CD4-positive, alpha-beta memory T cell (primary cell): ENCODE results near the gene ATN1. TPM values are rescaled to one million over a fixed set of nuclear protein-coding genes. Genes with fewer than 3 reads are reported as not detected.
"Not testable (repeated sequence)": the region's sequence is repeated elsewhere in the genome, so short reads cannot be mapped to it uniquely, and the experiment has no call there.

Source experiments
- CTCF ChIA-PET: fragments of 350-600 bp; sonication (Branson Sonifier 250); formaldehyde crosslinking; loops from one replicate; lab custom pipeline; 2021; ENCODE audit warnings: inconsistent platforms; ENCODE audit not compliant: partially characterized antibody; lab: Charles Lee
- POLR2A ChIA-PET: fragments of 350-600 bp; sonication (Branson Sonifier 250); formaldehyde crosslinking; loops from one replicate; lab custom pipeline; 2021; ENCODE audit not compliant: partially characterized antibody; lab: Charles Lee
- DNase-seq, 5 donors: peaks; one replicate each; pipeline versions ENCODE4 v3.0.0 to v3.0.0-alpha.2; 2020 to 2022; ENCODE audit warnings: mixed read lengths in 1 of 5
- H3K27ac ChIP-seq: one replicate; pipeline ENCODE4 v1.7.0; 2013; ENCODE audit warnings: low read depth, low read length
- H3K27me3 ChIP-seq: 2 replicates; pipeline ENCODE4 v1.7.0; 2013; ENCODE audit warnings: mild to moderate bottlenecking, low read length, moderate library complexity; ENCODE audit not compliant: insufficient read depth
- H3K36me3 ChIP-seq: 2 replicates; pipeline ENCODE4 v1.7.0; 2013; ENCODE audit warnings: mild to moderate bottlenecking, low read length, moderate library complexity; ENCODE audit not compliant: insufficient read depth
- H3K4me1 ChIP-seq: 2 replicates; pipeline ENCODE4 v1.7.0; 2013; ENCODE audit warnings: mild to moderate bottlenecking, low read length, moderate library complexity; ENCODE audit not compliant: insufficient read depth
- H3K4me3 ChIP-seq, 2 donors: one replicate each; pipeline ENCODE4 v1.7.0; 2013; ENCODE audit warnings: low read length in 2 of 2, mild to moderate bottlenecking in 1 of 2
- H3K9me3 ChIP-seq, 2 donors: one replicate each; pipeline ENCODE4 v1.7.0; 2013; ENCODE audit warnings: low read length in 2 of 2, control low read depth in 1 of 2; ENCODE audit not compliant: control insufficient read depth in 1 of 2
- H3K27ac Mint-ChIP-seq, 7 donors: one replicate each; pipeline ENCODE4 v1.8.0; 2020 to 2021; ENCODE audit warnings: mixed read lengths in 7 of 7, mild to moderate bottlenecking in 6 of 7, inconsistent platforms in 3 of 7, moderate library complexity in 3 of 7
- H3K27me3 Mint-ChIP-seq, 2 donors: one replicate each; pipeline ENCODE4 v1.8.0; 2020 to 2021; ENCODE audit warnings: mixed read lengths in 2 of 2
- H3K36me3 Mint-ChIP-seq, 2 donors: one replicate each; pipeline ENCODE4 v1.8.0; 2020 to 2021; ENCODE audit warnings: mixed read lengths in 2 of 2, inconsistent platforms in 1 of 2, mild to moderate bottlenecking in 1 of 2
- H3K4me1 Mint-ChIP-seq, 4 donors: one replicate each; pipeline ENCODE4 v1.8.0; 2020 to 2021; ENCODE audit warnings: mixed read lengths in 4 of 4, mild to moderate bottlenecking in 1 of 4
- H3K4me3 Mint-ChIP-seq, 8 donors: one replicate each; pipeline ENCODE4 v1.8.0; 2020 to 2021; ENCODE audit warnings: mixed read lengths in 8 of 8, mild to moderate bottlenecking in 7 of 8, moderate library complexity in 6 of 8, inconsistent platforms in 3 of 8
- H3K9me3 Mint-ChIP-seq, 8 donors: one replicate each; pipeline ENCODE4 v1.8.0; 2020 to 2021; ENCODE audit warnings: mixed read lengths in 8 of 8, mild to moderate bottlenecking in 5 of 8, inconsistent platforms in 3 of 8, moderate library complexity in 1 of 8
- intact Hi-C: fragments of 100-400 bp; cut with micrococcal nuclease; formaldehyde crosslinking; loops from one replicate; pipeline ENCODE4 v1.15.1; 2023
- polyA plus RNA-seq, 2 donors: library from polyadenylated mRNA; unstranded; fragments of 300-500 nt; fragmentation: Illumina TruSeq; gene quantifications; one replicate each; pipeline ENCODE4 v1.2.3, GENCODE V29; 2021
- total RNA-seq, 2 experiments: library from RNA; stranded (reverse); gene quantifications; one replicate each; pipeline ENCODE4 v1.2.3, GENCODE V29; 2021

ATN1 gene, protein sequence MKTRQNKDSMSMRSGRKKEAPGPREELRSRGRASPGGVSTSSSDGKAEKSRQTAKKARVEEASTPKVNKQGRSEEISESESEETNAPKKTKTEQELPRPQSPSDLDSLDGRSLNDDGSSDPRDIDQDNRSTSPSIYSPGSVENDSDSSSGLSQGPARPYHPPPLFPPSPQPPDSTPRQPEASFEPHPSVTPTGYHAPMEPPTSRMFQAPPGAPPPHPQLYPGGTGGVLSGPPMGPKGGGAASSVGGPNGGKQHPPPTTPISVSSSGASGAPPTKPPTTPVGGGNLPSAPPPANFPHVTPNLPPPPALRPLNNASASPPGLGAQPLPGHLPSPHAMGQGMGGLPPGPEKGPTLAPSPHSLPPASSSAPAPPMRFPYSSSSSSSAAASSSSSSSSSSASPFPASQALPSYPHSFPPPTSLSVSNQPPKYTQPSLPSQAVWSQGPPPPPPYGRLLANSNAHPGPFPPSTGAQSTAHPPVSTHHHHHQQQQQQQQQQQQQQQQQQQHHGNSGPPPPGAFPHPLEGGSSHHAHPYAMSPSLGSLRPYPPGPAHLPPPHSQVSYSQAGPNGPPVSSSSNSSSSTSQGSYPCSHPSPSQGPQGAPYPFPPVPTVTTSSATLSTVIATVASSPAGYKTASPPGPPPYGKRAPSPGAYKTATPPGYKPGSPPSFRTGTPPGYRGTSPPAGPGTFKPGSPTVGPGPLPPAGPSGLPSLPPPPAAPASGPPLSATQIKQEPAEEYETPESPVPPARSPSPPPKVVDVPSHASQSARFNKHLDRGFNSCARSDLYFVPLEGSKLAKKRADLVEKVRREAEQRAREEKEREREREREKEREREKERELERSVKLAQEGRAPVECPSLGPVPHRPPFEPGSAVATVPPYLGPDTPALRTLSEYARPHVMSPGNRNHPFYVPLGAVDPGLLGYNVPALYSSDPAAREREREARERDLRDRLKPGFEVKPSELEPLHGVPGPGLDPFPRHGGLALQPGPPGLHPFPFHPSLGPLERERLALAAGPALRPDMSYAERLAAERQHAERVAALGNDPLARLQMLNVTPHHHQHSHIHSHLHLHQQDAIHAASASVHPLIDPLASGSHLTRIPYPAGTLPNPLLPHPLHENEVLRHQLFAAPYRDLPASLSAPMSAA (N-terminal part only)
- total RNA-seq: 10 to 100 TPM; 32.2 to 33.0 TPM
- 1 to 10 TPM in 1 of 2 donors, under 1 TPM in 1; 0.16 to 1.1 TPM for polyA plus RNA-seq

DNA sequence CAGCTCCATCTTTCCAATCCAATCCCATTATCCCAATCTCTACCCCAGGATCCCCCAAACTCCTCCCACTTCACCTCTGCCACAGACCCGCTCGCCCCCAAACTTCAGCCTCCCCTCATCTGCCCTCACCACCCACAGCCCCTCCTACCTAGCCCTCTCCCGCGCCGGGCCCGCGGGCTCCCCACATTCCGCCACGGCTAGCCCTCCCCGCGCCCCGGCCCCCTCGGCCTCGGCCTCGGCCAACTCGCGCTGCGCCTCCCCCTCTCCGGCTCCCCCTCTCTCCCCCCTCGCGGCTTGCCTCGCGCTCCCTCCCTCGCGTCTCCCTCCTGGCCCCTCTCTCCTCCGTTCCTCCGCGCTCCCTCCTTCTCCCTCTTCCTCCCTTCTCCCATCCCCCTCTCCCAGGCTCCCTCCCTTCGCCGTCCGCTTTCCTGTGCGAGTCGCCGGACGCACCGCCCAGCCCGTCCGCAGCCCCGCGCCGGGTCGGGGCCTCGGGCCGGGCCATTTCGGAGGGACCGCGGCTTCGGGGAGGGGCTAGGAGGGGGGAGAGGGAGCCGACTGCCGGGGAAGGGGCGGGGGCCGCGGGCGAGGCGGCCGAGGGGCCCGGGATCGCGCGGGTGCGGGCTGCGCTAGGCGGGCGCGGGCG, at the start of gene ATN1:
Gene ATN1, plus strand, starts transcription at position 581 of the 643 bp plus-strand sequence. CDS start 6,043 bp downstream, outside the sequence.
- peaks cover 31 to 57% (median 43%) of the 10 kb centered on the region in 4 donors for H3K4me1 Mint-ChIP-seq
- H3K36me3 Mint-ChIP-seq: peaks cover 5 to 20% of the 10 kb centered on the region in 2 donors
- Histone ChIP-seq H3K27me3 (no peaks in the 10 kb centered on the region), H3K9me3 (no peaks in the 10 kb centered on the region), H3K4me3 (peak within 1 kb of the TSS; percentile 57 to 65), H3K27ac (peak within 1 kb of the TSS; percentile 67), H3K36me3 (no peaks in the 10 kb centered on the region), H3K4me1 (peaks cover 43% of the 10 kb centered on the region)
- CTCF ChIA-PET: interaction anchor here (0.9 to 6.4 kb wide), 9 partner anchors 10 to 185 kb away, joined by 3 to 77 read pairs (median 5); partner anchors contain the start of genes C12orf57, LPCAT3 and RNU7-1
- POLR2A ChIA-PET: interaction anchor here (0.6 to 17.5 kb wide), 11 partner anchors 9 to 238 kb away, joined by 3 to 280 read pairs (median 11); partner anchors contain the start of genes C12orf57, C1RL, ENO2 and PTPN6
- H3K27ac Mint-ChIP-seq: peak within 1 kb of the TSS; percentile 91 to 97 (median 94)
- intact Hi-C loops: no loop called here
- H3K4me3 Mint-ChIP-seq: peak within 1 kb of the TSS; percentile 88 to 94 (median 90)
- H3K27me3 Mint-ChIP-seq: no peaks in the 10 kb centered on the region
- DNase-seq: peak; percentile 37 to 65 (median 45)
- no peaks in the 10 kb centered on the region for H3K9me3 Mint-ChIP-seq

DNA sequence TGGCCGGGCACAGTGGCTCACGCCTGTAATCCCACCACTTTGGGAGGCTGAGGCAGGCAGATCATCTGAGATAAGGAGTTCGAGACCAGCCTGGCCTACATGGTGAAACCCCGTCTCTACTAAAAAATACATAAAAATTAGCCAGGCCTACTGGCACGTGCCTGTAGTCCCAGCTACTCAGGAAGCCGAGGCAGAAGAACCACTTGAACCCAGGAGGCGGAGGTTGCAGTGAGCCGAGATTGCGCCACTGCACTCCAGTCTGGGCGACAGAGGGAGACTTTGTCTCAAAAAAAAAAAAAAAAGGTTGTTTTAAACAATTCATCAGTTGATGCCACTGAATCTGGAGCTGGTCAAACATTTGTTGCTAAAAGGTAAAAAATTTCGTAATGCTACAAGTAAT, 47.9 kb upstream of the ATN1 start:
- H3K36me3 Mint-ChIP-seq, H3K36me3 ChIP-seq, H3K27me3 Mint-ChIP-seq, DNase-seq, H3K27ac Mint-ChIP-seq, H3K27me3 ChIP-seq, H3K27ac ChIP-seq, H3K4me1 Mint-ChIP-seq, intact Hi-C loops, H3K4me3 ChIP-seq, H3K4me1 ChIP-seq, H3K9me3 Mint-ChIP-seq, H3K9me3 ChIP-seq, H3K4me3 Mint-ChIP-seq: not testable (repeated sequence)
- CTCF ChIA-PET: interaction anchor here (3.0 kb wide), 1 partner anchor 12 kb away, joined by 15 read pairs; no protein-coding TSS in a partner anchor
- POLR2A ChIA-PET: interaction anchor here (1.4 kb wide), 1 partner anchor 11 kb away, joined by 3 read pairs; no protein-coding TSS in a partner anchor

DNA sequence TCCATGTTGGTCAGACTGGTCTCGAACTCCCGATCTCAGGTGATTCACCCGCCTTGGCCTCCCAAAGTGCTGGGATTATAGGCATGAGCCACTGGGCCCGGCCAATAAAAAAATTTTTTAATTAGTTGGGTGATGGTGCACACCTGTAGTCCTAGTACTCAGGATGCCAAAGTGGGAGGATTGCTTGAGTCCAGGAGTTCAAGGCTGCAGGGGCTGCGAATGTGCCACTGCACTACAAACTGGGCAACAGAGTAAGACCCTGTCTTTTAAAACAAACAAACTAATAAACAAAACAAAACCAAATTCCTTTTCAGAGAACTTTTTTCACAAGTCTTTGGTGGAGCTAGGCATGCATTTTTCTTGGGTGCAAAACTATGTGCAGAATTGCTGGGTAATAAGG, 44.5 kb upstream of the ATN1 start:
- CTCF ChIA-PET: interaction anchor here (3.8 kb wide), 1 partner anchor 11 kb away, joined by 26 read pairs; the partner anchor contains the start of gene SPSB2
- Mint-ChIP-seq H3K27ac (no peak overlapping the region), H3K36me3 (peaks cover 0 to 9% of the 10 kb centered on the region in 2 donors), H3K4me3 (no peak overlapping the region), H3K27me3 (no peaks in the 10 kb centered on the region), H3K4me1 (no peaks in the 10 kb centered on the region), H3K9me3 (no peaks in the 10 kb centered on the region)
- Histone ChIP-seq H3K4me3 (no peak overlapping the region), H3K4me1 (no peaks in the 10 kb centered on the region), H3K27me3 (no peaks in the 10 kb centered on the region), H3K27ac (no peak overlapping the region), H3K9me3 (no peaks in the 10 kb centered on the region), H3K36me3 (no peaks in the 10 kb centered on the region)
- no peak for DNase-seq
- POLR2A ChIA-PET: interaction anchor here (1.8 to 5.3 kb wide), 2 partner anchors 8 to 10 kb away, joined by 11 to 33 read pairs; partner anchors contain the start of gene SPSB2
- intact Hi-C loops: no loop called here

DNA sequence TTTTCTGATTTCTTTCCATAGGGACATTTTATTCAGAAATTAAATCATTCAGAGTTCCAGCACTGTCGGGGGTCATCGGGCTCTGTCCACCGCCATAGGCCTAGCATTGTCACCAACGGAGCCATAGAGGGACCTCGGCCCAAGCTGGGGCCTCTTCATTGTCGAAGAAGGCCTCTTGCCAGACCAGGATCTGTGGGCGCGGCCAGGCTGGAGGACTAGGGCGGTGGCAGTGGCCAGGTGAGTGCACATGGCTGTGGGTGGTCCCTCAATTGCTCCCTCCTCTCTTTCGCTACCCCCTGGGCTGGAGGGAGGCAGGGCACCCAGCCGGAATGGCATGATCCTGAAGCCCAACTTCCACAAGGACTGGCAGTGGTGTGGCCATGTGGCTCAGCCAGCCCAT, 44.1 kb upstream of the ATN1 start:
- Mint-ChIP-seq H3K27ac (no peak overlapping the region), H3K9me3 (no peaks in the 10 kb centered on the region), H3K4me3 (no peak overlapping the region), H3K36me3 (peaks cover 0 to 9% of the 10 kb centered on the region in 2 donors), H3K27me3 (no peaks in the 10 kb centered on the region), H3K4me1 (no peaks in the 10 kb centered on the region)
- no peak overlapping the region for H3K4me3 ChIP-seq
- ChIA-PET POLR2A (interaction anchor here (5.3 kb wide), 1 partner anchor 10 kb away, joined by 33 read pairs; the partner anchor contains the start of gene SPSB2), CTCF (interaction anchor here (3.8 kb wide), 1 partner anchor 11 kb away, joined by 26 read pairs; the partner anchor contains the start of gene SPSB2)
- H3K36me3 ChIP-seq: no peaks in the 10 kb centered on the region
- H3K27ac ChIP-seq: no peak overlapping the region
- no peaks in the 10 kb centered on the region for H3K4me1 ChIP-seq
- H3K27me3 ChIP-seq: no peaks in the 10 kb centered on the region
- intact Hi-C loops: no loop called here
- H3K9me3 ChIP-seq: no peaks in the 10 kb centered on the region
- no peak for DNase-seq

DNA sequence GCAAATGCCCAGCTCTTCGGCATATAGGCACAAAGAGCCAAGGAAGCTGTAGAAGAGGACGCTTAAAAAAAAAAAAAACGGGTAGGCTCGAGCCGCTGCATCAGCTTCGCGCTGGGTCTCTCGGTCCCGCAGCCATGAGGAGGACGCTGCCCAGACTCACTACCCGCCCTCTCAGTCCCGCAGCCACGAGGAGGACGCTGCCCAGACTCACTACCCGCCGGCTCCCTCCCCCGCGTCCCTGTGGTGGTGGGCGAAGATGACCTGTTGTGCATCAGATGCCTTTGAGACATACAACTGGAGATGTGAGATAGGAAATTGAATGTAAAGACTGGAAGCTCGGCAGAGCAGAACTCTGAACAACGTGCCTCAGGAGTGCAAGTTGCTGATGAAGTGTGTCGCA, 43.2 kb upstream of the ATN1 start:
- Mint-ChIP-seq H3K27me3 (no peaks in the 10 kb centered on the region), H3K4me3 (no peak overlapping the region), H3K36me3 (peaks cover 0 to 9% of the 10 kb centered on the region in 2 donors), H3K9me3 (no peaks in the 10 kb centered on the region), H3K27ac (no peak overlapping the region), H3K4me1 (no peaks in the 10 kb centered on the region)
- H3K36me3 ChIP-seq: no peaks in the 10 kb centered on the region
- no peak overlapping the region for H3K4me3 ChIP-seq
- POLR2A ChIA-PET: interaction anchor here (5.3 kb wide), 1 partner anchor 11 kb away, joined by 33 read pairs; the partner anchor contains the start of gene SPSB2
- no peaks in the 10 kb centered on the region for H3K4me1 ChIP-seq
- intact Hi-C loops: no loop called here
- no peaks in the 10 kb centered on the region for H3K27me3 ChIP-seq
- H3K9me3 ChIP-seq: no peaks in the 10 kb centered on the region
- no peak for DNase-seq
- H3K27ac ChIP-seq: no peak overlapping the region
- CTCF ChIA-PET: interaction anchor here (1.2 to 3.8 kb wide), 2 partner anchors 12 to 16 kb away, joined by 3 to 26 read pairs; partner anchors contain the start of gene SPSB2
